OCI-LY7 (cell line): ENCODE measurements around the gene FBP1. TPM values are rescaled to one million over a fixed set of nuclear protein-coding genes. Genes with fewer than 3 reads are reported as not detected.

Source experiments
- BruUV-seq: library from RNA; stranded (reverse); fragments of 400-500 nt; replicated peaks from 2 replicates; lab custom pipeline; 2021; lab: Mats Ljungman, UMichigan
- CTCF ChIA-PET: fragments of 300-600 bp; sonication (Branson Sonifier 250); formaldehyde crosslinking; loops from one replicate; lab custom pipeline; 2022; ENCODE audit warnings: antibody characterized with exemption; ENCODE audit not compliant: unreplicated experiment; lab: Charles Lee
- POLR2A ChIA-PET: fragments of 300-600 bp; sonication (Branson Sonifier 250); formaldehyde crosslinking; loops from one replicate; lab custom pipeline; 2022; ENCODE audit warnings: antibody characterized with exemption; lab: Charles Lee
- DNase-seq: peaks from one replicate; pipeline ENCODE4 v3.0.0-alpha.2; 2015; ENCODE audit warnings: low spot score
- H2AFZ ChIP-seq: fragments of 200-600 bp; sonication (generic), shearing (Covaris generic); 2 replicates; pipeline ENCODE4 v1.6.1; 2014; ENCODE audit warnings: mild to moderate bottlenecking, antibody characterized with exemption, low read length, moderate library complexity
- H3K27ac ChIP-seq: fragments of 200-600 bp; sonication (generic); 2 replicates; pipeline ENCODE4 v1.5.1; 2014; ENCODE audit warnings: mixed run types, low read depth, mild to moderate bottlenecking, moderate library complexity, low read length, inconsistent platforms; ENCODE audit not compliant: poor library complexity, severe bottlenecking
- H3K36me3 ChIP-seq: fragments of 200-600 bp; sonication (generic); 2 replicates; pipeline ENCODE4 v1.6.1; 2014; ENCODE audit warnings: mild to moderate bottlenecking, antibody characterized with exemption, low read length, moderate library complexity, mixed read lengths; ENCODE audit not compliant: insufficient read depth
- H3K4me1 ChIP-seq: fragments of 200-600 bp; sonication (generic); 2 replicates; pipeline ENCODE4 v1.5.1; 2014; ENCODE audit warnings: mild to moderate bottlenecking, low read length; ENCODE audit not compliant: insufficient read depth, poor library complexity, severe bottlenecking
- H3K4me2 ChIP-seq: fragments of 200-600 bp; sonication (generic); 2 replicates; pipeline ENCODE4 v1.6.1; 2014; ENCODE audit warnings: mild to moderate bottlenecking, low read length
- H3K4me3 ChIP-seq: fragments of 200-600 bp; sonication (generic); 2 replicates; pipeline ENCODE4 v1.5.1; 2014; ENCODE audit warnings: mild to moderate bottlenecking, low read depth, low read length; ENCODE audit not compliant: poor library complexity, severe bottlenecking
- H3K79me2 ChIP-seq: fragments of 200-600 bp; sonication (generic); 2 replicates; pipeline ENCODE4 v1.6.1; 2016; ENCODE audit warnings: low read depth, mild to moderate bottlenecking, low read length, moderate library complexity, mixed read lengths; ENCODE audit not compliant: insufficient read depth
- H3K9me2 ChIP-seq: fragments of 200-600 bp; sonication (generic); 2 replicates; pipeline ENCODE4 v1.6.1; 2016; ENCODE audit warnings: mild to moderate bottlenecking, low read length, mixed read lengths; ENCODE audit not compliant: insufficient read depth
- H3K9me3 ChIP-seq: fragments of 200-600 bp; sonication (generic); 2 replicates; pipeline ENCODE4 v1.6.1; 2014; ENCODE audit warnings: mild to moderate bottlenecking, mixed run types, low read length, mixed read lengths
- H4K20me1 ChIP-seq: fragments of 200-600 bp; sonication (generic); 2 replicates; pipeline ENCODE4 v1.6.1; 2014; ENCODE audit warnings: mild to moderate bottlenecking, antibody characterized with exemption, low read length, moderate library complexity, mixed read lengths; ENCODE audit not compliant: insufficient read depth
- EZH2phosphoT487 ChIP-seq: fragments of 200-600 bp; sonication (generic); IDR thresholded peaks from 2 replicates; pipeline ENCODE4 v1.6.1; 2018; ENCODE audit warnings: low read depth, borderline replicate concordance, mild to moderate bottlenecking, mixed run types, antibody characterized with exemption, low read length, moderate library complexity, mixed read lengths
- intact Hi-C: fragments of 100-400 bp; cut with micrococcal nuclease; formaldehyde crosslinking; loops from one replicate; pipeline ENCODE4 v1.10.0; 2022; ENCODE audit not compliant: unreplicated experiment
- total RNA-seq, 2 experiments: library from RNA; depleted of rRNA in 1 of 2; stranded (reverse); fragments of >200 nt in 1 of 2; shearing (Covaris generic) in 1 of 2; gene quantifications; 2 replicates each; pipeline ENCODE4 v1.2.3, GENCODE V29; 2014 to 2022
- TF ChIP-seq, protein P1 (sequence below): fragments of 200-600 bp; sonication (generic); conservative IDR thresholded peaks from 2 replicates; pipeline ENCODE4 v1.5.1; 2014; ENCODE audit warnings: mild to moderate bottlenecking, antibody characterized with exemption, low read length, moderate library complexity, mixed read lengths

The FBP1 gene
- total RNA-seq, 2 experiments from 2014 or later = 63.9 to 79.1 TPM

DNA sequence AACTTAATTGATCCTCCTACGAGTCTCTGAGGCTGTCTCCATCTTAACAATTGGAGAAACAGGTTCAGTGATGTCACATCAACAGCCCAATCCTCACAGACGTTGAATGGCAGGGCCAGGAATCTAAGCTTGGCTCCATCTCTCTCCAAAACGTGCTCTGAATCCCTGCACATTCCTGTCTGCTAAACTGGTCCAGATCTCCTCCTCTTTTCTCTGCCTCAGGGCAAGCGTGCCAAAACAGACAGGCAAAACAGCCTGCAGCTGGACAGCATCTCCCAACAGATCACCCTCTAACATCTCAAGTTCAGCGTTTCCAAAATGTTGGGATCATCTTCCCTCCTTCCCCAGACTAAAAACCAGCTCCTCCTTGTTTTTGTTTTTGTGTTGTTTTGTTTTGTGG, 6.6 kb downstream of the FBP1 start:
- Histone ChIP-seq H3K4me1 (no peaks in the 10 kb centered on the region), H3K79me2 (no peaks in the 10 kb centered on the region), H3K4me3 (no peak overlapping the region), H3K9me3 (no peaks in the 10 kb centered on the region), H3K9me2 (no peaks in the 10 kb centered on the region), H3K27ac (no peak overlapping the region), H3K36me3 (no peaks in the 10 kb centered on the region), H4K20me1 (no peaks in the 10 kb centered on the region), H3K4me2 (no peak overlapping the region), H2AFZ (no peak overlapping the region)
- no TSS peak for BruUV-seq
- TF ChIP-seq, protein P1, sequence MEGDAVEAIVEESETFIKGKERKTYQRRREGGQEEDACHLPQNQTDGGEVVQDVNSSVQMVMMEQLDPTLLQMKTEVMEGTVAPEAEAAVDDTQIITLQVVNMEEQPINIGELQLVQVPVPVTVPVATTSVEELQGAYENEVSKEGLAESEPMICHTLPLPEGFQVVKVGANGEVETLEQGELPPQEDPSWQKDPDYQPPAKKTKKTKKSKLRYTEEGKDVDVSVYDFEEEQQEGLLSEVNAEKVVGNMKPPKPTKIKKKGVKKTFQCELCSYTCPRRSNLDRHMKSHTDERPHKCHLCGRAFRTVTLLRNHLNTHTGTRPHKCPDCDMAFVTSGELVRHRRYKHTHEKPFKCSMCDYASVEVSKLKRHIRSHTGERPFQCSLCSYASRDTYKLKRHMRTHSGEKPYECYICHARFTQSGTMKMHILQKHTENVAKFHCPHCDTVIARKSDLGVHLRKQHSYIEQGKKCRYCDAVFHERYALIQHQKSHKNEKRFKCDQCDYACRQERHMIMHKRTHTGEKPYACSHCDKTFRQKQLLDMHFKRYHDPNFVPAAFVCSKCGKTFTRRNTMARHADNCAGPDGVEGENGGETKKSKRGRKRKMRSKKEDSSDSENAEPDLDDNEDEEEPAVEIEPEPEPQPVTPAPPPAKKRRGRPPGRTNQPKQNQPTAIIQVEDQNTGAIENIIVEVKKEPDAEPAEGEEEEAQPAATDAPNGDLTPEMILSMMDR = no peak
- no peak for TF ChIP-seq EZH2phosphoT487
- no peak for DNase-seq
- ChIA-PET POLR2A (no interaction called here), CTCF (no interaction called here)
- intact Hi-C loops = no loop called here

DNA sequence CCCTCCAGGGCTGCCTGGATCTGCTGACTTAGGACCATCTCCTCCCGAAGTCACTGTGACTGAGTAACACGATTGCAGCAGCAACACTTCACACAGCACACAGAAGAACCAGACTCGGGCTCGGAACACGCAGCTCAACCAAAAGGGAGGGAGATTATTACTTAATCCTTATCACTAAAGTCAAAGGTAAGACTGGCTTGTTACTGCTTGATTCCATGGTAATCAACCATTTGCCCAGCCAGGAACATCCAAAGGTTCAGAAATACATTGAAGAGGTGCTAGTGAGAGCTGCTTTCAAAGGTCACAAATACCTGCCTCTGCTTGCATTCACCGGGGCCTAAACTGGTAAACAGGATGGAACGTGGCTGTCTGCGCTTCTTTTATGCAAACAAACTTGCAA, 7.7 kb downstream of the FBP1 start:
- Histone ChIP-seq H3K4me1 (no peaks in the 10 kb centered on the region), H2AFZ (no peak overlapping the region), H3K27ac (no peak overlapping the region), H3K4me3 (no peak overlapping the region), H3K36me3 (no peaks in the 10 kb centered on the region), H3K9me2 (no peaks in the 10 kb centered on the region), H3K79me2 (no peaks in the 10 kb centered on the region), H3K9me3 (no peaks in the 10 kb centered on the region), H4K20me1 (no peaks in the 10 kb centered on the region), H3K4me2 (no peak overlapping the region)
- CTCF ChIA-PET = no interaction called here
- POLR2A ChIA-PET = no interaction called here
- DNase-seq = no peak
- TF ChIP-seq, protein P1 = no peak
- no peak for TF ChIP-seq EZH2phosphoT487
- no TSS peak for BruUV-seq
- intact Hi-C loops = no loop called here

DNA sequence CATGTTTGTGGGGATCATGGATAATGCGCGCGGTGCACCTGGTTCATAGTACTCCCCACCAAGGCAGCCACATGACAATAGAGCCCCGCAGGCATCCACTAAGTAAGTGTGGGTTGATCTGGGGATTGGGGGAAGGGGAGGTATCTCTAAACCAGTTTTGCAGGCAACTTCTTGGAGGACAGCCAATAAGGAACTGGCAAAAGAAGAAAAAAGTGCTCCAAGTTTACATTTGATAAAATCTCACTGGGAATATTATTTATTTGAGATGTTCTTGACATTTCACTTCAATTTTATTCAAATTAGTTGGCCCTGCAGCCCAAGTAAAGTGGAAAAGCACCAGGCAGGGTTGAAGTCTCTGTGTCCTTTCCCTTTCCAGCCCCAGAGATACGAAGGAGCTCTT, 8.5 kb downstream of the FBP1 start:
- ChIA-PET CTCF (no interaction called here), POLR2A (no interaction called here)
- no TSS peak for BruUV-seq
- Histone ChIP-seq H3K9me2 (no peaks in the 10 kb centered on the region), H3K9me3 (no peaks in the 10 kb centered on the region), H3K27ac (no peak overlapping the region), H4K20me1 (no peaks in the 10 kb centered on the region), H3K36me3 (no peaks in the 10 kb centered on the region), H3K79me2 (no peaks in the 10 kb centered on the region), H3K4me2 (no peak overlapping the region), H3K4me1 (no peaks in the 10 kb centered on the region), H3K4me3 (no peak overlapping the region), H2AFZ (no peak overlapping the region)
- no peak for DNase-seq
- TF ChIP-seq EZH2phosphoT487 = no peak
- TF ChIP-seq, protein P1 = no peak
- intact Hi-C loops = no loop called here
